Measurements from ENCODE around the gene PIK3C2A. TPM values are rescaled to one million over a fixed set of nuclear protein-coding genes. Genes with fewer than 3 reads are reported as not detected.
A peak's percentile ranks its signal among the peaks of the same experiment; 100 is the strongest.

Gene PIK3C2A
- polyA plus RNA-seq, 3 donors, result 5.3 to 9.3 (median 6.0) TPM

GRCh38 chr11:17206463-17206862 lies 1.3 kb downstream of the PIK3C2A start:
- intact Hi-C loops (cut with micrococcal nuclease), result loop anchor here (5.0 kb wide), 3 partner anchors 71 to 129 kb away; partner anchors contain the start of genes NUCB2 (in 1 of the 2) and RPS13 (in 1 of the 2)
- no peak for DNase-seq
- TF ChIP-seq CTCF (IDR thresholded peaks at IDR 0.05), result no peak
- Mint-ChIP-seq H3K27me3 (ENCODE audit: low read depth in 3 of 3) (peaks cover 0 to 3% (median 0%) of the 10 kb centered on the region in 3 donors), H3K27ac (peak overlapping the region in 1 of 7 donors; percentile 97), H3K4me3 (peak overlapping the region; percentile 96 to 98), H3K9me3 (peaks cover 0 to 3% (median 0%) of the 10 kb centered on the region in 7 donors), H3K36me3 (peaks cover 9% of the 10 kb centered on the region in 2 donors), H3K4me1 (peaks cover 45% of the 10 kb centered on the region)
- no peak overlapping the region for H2AFZ ChIP-seq (ENCODE audit: insufficient read depth, low read depth, low read length, poor library complexity, severe bottlenecking)
- no peaks in the 10 kb centered on the region for H3K27me3 ChIP-seq (ENCODE audit: control insufficient read depth in 2 of 2, insufficient read depth in 2 of 2, low read length in 2 of 2)
- peaks cover 0 to 12% of the 10 kb centered on the region in 2 donors for H3K36me3 ChIP-seq (replicated peaks in 1 of 2; ENCODE audit: control insufficient read depth in 1 of 2, insufficient read depth in 2 of 2, low read length in 2 of 2)
- WGBS (ENCODE audit: insufficient coverage), result no CpG with 5 or more reads among the region's 2 CpGs
- H3K4me3 ChIP-seq (replicated peaks in 1 of 3; ENCODE audit: low read depth in 2 of 3, low read length in 3 of 3), result peak overlapping the region in 2 of 3 experiments; percentile 84 to 90
- H3K9ac ChIP-seq (ENCODE audit: insufficient read depth, low read length, poor library complexity, severe bottlenecking), result no peak overlapping the region
- H3K79me2 ChIP-seq (ENCODE audit: insufficient read depth, low read length), result peaks cover 64% of the 10 kb centered on the region
- peaks cover 44 to 50% of the 10 kb centered on the region in 2 donors for H3K4me1 ChIP-seq (ENCODE audit: control insufficient read depth in 1 of 2, insufficient read depth in 2 of 2, low read length in 2 of 2)
- peak overlapping the region; percentile 85 for H3K4me2 ChIP-seq (replicated peaks; ENCODE audit: extremely low read depth, low read length, poor library complexity, severe bottlenecking)
- H3K9me3 ChIP-seq (replicated peaks in 1 of 2; ENCODE audit: control insufficient read depth in 1 of 2, insufficient read depth in 1 of 2, low read length in 2 of 2), result no peaks in the 10 kb centered on the region
- peaks cover 22% of the 10 kb centered on the region for H4K20me1 ChIP-seq (ENCODE audit: insufficient read depth, low read length)
- H3K27ac ChIP-seq (ENCODE audit: low read depth in 1 of 2, low read length in 2 of 2), result no peak overlapping the region

DNA sequence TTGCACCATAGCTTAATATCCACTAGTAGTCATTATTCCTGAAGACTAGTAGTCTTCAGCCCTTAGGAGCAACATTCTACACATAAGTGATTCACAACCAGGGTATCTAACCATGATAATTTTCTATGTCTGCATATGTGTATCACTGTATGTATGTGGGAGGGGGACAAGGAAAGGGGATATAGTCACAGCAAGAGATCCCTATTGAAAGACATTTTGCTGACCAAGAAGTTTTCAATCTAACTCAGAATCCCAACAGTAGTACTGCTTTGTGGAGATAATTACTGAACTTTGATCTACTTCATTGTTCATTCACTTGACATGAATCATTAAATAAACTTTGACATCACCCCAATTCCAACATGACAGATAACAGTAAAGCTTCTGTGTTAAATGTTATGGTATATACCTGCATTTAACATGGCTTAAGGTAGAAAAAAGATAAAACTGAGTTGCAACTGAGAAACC lies 10.3 kb downstream of the PIK3C2A start:
- TF ChIP-seq CTCF (IDR thresholded peaks at IDR 0.05), result no peak
- H3K9me3 ChIP-seq (replicated peaks in 1 of 2; ENCODE audit: control insufficient read depth in 1 of 2, insufficient read depth in 1 of 2, low read length in 2 of 2), result no peaks in the 10 kb centered on the region
- Mint-ChIP-seq H3K27ac (no peak overlapping the region), H3K9me3 (peaks cover 0 to 5% (median 0%) of the 10 kb centered on the region in 7 donors), H3K4me3 (no peak overlapping the region), H3K27me3 (ENCODE audit: low read depth in 3 of 3) (no peaks in the 10 kb centered on the region), H3K4me1 (peaks cover 4% of the 10 kb centered on the region), H3K36me3 (peaks cover 23 to 43% of the 10 kb centered on the region in 2 donors)
- DNase-seq, result no peak
- peaks cover 59% of the 10 kb centered on the region for H3K79me2 ChIP-seq (ENCODE audit: insufficient read depth, low read length)
- peaks cover 8 to 34% of the 10 kb centered on the region in 2 donors for H3K36me3 ChIP-seq (replicated peaks in 1 of 2; ENCODE audit: control insufficient read depth in 1 of 2, insufficient read depth in 2 of 2, low read length in 2 of 2)
- no peak overlapping the region for H2AFZ ChIP-seq (ENCODE audit: insufficient read depth, low read depth, low read length, poor library complexity, severe bottlenecking)
- no peak overlapping the region for H3K4me2 ChIP-seq (replicated peaks; ENCODE audit: extremely low read depth, low read length, poor library complexity, severe bottlenecking)
- no peaks in the 10 kb centered on the region for H3K4me1 ChIP-seq (ENCODE audit: control insufficient read depth in 1 of 2, insufficient read depth in 2 of 2, low read length in 2 of 2)
- H3K27ac ChIP-seq (ENCODE audit: low read depth in 1 of 2, low read length in 2 of 2), result no peak overlapping the region
- peaks cover 69% of the 10 kb centered on the region for H4K20me1 ChIP-seq (ENCODE audit: insufficient read depth, low read length)
- H3K4me3 ChIP-seq (replicated peaks in 1 of 3; ENCODE audit: low read depth in 2 of 3, low read length in 3 of 3), result no peak overlapping the region
- H3K27me3 ChIP-seq (ENCODE audit: control insufficient read depth in 2 of 2, insufficient read depth in 2 of 2, low read length in 2 of 2), result no peaks in the 10 kb centered on the region
- no peak overlapping the region for H3K9ac ChIP-seq (ENCODE audit: insufficient read depth, low read length, poor library complexity, severe bottlenecking)
- intact Hi-C loops (cut with micrococcal nuclease), result no loop called here
